Activated CD8-positive, alpha-beta memory T cell treated with anti-CD3 and anti-CD28 coated beads for 48 hours (primary cell): ENCODE results near the gene PNCK.
A peak's percentile ranks its signal among the peaks of the same experiment; 100 is the strongest.

Source experiments
- DNase-seq, 3 experiments: peaks; one replicate each; pipeline ENCODE4 v3.0.0-alpha.2; 2020; ENCODE audit warnings: low read depth in 2 of 3, low spot score in 2 of 3

Gene PNCK

GRCh38 chrX:153665726-153666306, 7.8 kb downstream of the PNCK start:
- no peak for DNase-seq

GRCh38 chrX:153662266-153662665, 11.3 kb downstream of the PNCK start:
- DNase-seq, result peak in 1 of 3 experiments; percentile 23

- DNase-seq, result no peak
Observed at GRCh38 chrX:153659268-153659667, 14.3 kb downstream of the PNCK start.

DNA sequence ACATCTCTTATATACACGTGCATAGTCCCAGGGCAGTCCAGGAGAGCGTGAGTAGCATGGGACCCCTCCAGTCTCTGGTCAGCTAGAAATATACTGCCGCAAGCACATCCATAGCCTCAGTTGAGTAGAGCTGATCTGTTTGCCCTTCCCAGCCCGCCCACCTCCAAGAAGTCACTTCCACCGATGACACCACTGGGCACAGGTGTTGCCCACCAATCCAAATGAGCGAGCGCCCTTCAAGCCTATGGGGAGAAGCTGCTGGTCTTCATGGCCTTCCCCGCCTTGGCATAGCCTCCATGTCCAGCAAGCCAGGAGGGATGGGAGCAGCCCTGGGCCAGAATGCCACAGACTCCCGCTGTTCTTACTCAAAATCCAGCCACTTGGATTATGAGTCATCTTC, 16.5 kb downstream of the PNCK start:
- DNase-seq, result no peak

DNA sequence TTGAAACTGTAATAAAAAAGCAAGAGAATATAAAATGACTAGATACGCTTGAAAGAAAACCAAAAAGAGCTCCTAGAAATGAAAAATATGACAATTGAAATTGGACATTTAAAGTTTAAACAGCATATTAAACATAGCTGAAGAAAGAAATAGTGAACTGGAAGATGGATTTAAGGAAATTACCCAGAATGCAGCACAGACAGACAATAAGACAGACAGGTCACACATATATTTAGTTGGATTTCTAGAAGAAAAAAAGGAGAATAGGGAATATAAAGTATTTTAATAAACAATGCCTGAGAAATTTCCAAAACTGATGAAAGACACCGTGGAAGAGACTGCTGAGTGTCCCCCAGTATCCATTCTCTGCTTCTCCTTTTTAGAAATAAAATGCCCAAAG, 20.1 kb downstream of the PNCK start:
- no peak for DNase-seq

DNA sequence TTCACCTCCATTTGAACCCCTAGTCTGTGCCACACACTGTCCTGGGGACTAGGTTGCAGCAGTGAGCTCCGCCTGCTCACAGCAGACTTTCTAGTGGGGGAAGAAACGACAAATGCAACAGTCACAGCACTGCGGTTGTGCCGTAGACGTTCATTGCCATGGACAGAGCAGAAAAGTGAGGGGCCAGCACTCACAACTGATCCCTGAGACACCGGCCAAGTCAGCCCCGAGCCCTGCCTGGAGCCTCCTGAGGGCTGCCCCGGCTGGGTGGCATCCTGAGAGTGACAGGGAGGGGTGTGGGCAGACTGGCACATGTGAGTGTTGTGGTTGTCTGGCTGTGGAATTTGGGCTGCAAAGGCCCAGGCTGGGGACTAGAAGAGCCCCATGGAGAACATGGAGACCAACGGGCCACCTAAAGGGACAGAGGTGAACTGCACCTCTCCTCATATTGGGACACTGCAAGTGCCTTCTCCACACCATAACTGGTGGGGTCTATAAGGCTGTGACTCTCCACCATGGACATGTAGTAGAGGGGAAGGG, 22.0 kb downstream of the PNCK start:
- no peak for DNase-seq

DNA sequence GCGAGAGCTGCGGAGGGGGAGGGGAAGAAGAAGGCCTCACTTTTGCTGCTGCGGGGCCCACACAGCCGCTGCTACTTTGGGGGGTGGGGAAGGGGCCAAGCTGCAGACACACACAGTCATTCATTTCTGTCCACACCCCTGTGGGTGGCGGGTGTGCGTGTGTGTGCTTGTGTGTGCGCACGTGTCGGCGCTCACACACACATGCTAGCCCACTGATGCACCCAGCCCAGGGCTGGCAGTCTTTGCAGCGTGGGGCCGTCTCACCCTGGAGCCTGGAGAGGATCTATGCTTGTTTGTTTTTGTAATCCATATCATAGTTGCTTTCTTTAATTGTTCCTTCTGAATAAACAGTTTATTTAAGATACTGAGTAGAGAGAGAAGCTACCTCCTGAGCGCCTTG, 22.7 kb downstream of the PNCK start:
- no peak for DNase-seq

GRCh38 chrX:153649915-153650782, 23.5 kb downstream of the PNCK start:
- DNase-seq, result no peak

DNA sequence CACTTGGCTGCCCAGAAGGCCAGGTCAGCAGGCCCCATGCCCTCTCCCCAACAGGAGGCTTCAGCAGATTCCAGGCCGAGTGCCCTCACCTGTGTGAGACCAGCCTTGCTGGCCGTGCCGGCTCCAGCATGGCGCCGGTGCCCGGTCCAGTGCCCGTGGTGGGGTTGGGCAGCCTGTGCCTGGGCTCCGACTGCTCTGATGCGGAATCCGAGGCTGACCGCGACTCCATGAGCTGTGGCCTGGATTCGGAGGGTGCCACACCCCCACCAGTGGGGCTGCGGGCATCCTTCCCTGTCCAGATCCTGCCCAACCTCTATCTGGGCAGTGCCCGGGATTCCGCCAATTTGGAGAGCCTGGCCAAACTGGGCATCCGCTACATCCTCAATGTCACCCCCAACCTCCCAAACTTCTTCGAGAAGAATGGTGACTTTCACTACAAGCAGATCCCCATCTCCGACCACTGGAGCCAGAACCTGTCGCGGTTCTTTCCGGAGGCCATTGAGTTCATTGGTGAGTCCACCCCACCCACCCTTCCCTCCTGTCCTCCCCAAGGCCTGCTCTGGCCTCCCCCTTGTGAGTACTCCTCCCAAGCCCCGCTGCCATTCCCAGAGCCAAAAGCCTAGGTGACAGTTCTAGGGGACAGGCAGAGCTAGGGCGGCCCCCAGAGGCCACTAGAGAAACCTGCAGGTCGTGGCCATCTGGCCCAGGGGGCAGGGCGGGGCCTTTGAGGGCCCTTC, 24.3 kb downstream of the PNCK start:
- no peak for DNase-seq

DNA sequence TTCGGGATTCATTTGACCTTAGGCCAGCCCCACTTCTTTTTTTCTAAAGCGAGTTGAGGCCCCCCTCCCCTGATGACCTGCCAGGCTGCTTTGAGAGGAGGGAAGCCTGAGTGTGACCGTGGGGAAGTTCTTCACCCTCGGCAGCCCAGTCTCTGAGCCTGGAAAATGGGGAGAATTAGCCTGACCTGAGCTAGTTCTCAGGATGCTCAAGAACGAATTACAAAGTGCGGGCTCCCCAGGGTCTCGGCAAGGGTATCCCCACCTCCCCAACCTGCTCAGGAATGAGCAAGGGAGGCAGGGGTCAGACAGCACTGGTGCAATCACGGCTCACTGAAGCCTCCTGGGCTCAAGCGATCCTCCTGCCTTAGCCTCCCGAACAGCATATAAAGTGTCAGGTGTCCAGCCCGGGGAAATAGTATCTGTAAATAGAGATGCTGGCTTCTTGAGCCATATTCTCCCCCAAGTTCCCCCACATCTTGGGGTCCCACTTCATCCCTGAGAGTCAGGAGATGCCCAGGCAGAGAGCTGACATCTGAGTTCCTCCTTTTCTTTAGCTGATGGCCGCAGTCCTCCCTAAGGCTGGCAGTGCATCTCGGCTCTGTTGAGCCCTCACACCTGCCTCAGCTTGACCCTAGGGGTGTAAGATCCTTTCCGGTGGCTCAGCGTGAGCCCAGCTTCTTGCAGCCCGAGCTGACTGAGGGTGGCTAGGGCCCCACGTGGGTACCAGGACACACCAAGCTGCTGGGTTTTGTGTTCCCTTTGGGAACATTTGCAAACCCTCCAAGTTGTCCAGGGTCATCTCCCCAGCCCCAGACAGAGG, 25.0 kb downstream of the PNCK start:
- no peak for DNase-seq

- no peak for DNase-seq
Observed at GRCh38 chrX:153647461-153648357, 25.9 kb downstream of the PNCK start.

- DNase-seq, result no peak
Observed at GRCh38 chrX:153646620-153647373, 26.8 kb downstream of the PNCK start, which contains the start of gene DUSP9. DUSP9 (plus strand) TSS chrX:153647203; CDS start chrX:153647954, 751 bp downstream.

DNA sequence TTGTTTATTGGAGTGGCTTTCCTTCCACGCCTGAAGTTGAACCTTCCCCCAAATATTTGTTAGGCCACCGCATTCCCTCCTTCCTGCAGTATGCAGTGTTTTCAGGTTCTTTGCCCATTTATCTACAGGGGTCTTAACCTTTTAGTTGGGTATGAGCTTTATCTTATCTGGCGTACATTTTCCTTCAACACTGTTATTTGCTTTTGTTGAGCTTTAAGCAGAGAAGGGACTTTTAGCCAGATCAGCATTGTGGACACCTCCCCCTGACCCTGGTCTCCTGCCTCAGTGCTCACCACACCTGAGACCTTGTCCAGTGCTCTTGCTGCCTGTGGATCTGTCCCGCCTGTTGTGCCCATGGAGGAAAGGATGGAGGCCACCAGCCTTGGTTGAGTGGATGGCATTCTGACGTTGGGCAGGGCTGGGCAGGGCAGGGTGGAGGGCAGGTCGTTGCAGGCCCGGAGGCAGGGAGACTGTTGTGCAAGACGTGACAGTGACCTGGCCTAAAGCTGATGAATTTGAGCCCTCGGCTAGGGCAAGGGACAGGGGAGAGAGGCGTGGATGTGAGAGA, 27.6 kb downstream of the PNCK start:
- DNase-seq, result no peak

DNA sequence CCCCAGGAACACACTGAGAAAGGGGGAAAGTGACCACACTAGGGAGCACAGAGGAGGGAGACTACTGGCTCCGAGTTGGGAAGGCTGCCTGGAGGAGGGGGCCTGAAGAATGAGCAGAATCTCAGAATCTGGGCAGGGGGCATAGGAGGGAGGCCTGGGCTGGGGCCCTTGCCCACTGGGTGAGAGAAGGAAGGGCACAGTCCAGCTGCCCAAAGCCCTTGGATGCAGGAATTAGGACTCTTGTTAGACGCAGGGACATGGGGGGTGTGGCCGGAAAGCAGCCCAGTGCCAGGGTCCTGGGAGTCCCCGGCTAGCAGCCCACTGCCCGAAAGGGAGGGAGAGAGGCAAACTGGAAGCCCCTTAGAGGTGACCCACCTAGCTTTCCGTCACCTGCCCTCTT, 28.5 kb downstream of the PNCK start:
- no peak for DNase-seq

DNA sequence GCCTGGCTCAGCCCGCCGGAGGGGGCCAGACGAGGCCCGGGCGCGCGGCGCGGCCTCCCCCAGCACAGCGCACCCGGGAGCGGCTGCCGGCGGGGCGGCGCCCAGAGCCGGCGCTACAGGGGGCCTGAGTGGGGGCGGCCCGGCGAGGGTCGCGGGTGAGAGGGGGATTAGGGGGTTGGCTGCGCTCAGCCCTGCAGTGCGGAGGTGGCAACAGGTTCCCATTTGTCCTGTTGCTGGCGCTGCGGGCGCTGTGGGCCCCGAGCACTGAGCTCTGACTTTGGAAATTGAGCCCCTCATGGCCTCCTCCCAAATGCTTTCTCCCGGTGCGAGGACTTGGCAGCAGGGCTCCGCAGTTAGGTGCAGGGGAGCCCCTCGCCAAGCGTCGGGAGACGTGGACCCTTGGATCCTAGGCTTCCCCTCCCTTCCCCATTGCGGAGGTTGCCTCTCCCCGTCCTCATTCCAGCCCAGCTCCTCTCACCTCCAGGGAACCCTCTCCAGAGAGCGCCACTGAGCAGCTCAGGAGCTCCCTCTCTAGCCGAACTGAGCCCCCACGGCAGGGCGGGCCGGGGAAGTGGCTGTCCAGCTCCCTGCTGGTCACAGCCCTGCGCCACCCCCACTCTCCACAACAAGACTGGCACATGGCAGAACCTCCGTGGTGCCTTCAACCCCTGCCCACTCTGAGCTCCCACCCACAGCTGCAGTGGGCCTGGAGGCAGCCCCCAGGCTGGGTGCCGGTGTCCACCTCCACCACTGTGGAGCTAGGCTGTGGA, 29.1 kb downstream of the PNCK start:
- DNase-seq, result no peak

GRCh38 chrX:153643431-153644351, 29.9 kb downstream of the PNCK start:
- DNase-seq, result no peak
